ENCODE results near the gene MACROD2. TPM values are rescaled to one million over a fixed set of nuclear protein-coding genes. Genes with fewer than 3 reads are reported as not detected.

Gene MACROD2
- total RNA-seq, 1 donor from 2014 or later = not detected

DNA sequence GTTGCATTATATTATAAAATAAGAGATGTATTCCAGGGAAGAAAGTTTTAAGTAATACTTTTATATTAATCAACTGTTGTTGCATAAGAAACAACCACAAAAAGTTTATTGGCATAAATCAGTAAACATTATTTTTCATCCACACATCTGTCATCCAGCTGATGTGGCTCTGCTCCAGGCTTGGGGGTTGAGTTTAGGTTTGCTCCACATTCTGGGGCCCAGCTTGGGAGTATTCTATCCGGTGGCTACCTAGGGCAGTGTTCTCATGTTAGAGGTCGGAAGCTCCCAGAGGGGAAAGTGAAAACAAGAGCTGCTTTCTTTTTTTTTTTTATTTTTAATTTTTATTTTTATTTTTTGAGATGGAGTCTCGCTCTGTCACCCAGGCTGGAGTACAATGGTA is 1070.5 kb downstream of the MACROD2 start:
- intact Hi-C loops (cut with micrococcal nuclease) = no loop called here

DNA sequence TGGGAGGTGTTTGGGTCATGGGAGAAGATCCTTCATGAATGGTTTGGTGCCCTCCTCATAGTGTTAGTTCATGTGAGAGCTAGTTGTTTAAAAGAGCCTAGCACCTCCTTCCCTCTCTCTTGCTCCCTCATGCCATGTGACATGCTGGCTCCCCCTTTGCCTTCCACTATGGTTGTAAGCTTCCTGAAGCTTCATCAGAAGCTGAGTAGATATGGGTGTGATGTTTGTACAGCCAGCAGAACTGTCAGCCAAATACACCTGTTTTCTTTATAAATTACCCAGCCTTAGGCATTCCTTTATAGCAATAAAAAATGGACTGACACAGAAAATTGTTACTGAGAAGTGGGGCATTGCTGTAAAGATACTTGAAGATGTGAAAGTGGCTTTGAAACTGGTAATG is 1073.2 kb downstream of the MACROD2 start:
- intact Hi-C loops (cut with micrococcal nuclease) = no loop called here

DNA sequence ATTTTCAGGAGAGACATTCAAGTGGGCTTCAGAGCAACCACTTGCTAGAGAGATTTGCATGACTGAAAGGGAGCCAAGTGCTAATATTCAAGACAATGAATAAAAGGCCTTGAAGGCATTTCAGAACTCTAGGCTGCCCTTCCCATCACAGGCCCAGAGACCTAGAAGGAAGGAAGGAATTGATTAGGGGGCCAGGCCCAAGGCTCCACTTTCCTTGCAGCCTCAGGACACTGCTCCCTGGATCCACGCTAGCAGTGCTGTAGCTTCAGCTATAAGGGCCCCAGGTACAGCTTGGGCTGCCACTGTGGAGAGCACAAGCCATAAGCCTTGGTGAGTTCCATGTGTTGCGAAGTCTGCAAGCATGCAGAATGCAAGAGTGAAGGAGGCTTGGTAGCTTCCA is 1074.0 kb downstream of the MACROD2 start:
- intact Hi-C loops (cut with micrococcal nuclease) = no loop called here

DNA sequence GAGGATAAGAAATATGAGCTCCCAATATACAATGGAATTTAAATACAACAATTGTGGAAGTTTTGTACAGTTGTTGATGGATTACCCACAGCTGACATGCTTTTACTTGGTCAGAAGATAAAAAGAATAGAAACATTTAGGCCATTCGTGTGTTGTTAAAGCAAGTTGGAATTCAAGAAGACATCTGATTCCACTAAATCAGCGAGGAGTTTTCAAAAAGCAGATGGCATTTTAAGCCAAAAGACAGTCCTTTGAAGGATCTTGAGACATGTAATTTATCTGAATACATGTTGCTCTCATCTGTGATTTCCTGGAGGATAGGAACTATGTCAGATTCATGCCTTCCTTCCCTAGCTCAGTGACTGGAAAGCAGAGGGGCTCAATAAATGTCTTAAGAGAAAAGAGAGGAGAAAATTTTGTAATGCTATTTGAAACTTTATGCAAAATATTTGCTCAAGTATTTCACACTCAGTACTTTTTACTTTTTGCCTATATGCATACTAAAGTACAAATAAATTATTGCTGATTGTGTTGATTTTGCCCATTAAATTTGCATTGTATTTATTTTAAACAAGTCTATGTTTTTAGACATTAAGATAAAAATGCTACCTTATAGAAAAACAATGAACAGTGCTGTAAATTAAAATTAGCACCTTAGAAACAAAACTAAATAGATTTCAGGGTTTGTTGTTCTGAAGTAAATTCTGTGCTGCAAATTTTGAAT is 1075.9 kb downstream of the MACROD2 start:
- intact Hi-C loops (cut with micrococcal nuclease) = no loop called here

DNA sequence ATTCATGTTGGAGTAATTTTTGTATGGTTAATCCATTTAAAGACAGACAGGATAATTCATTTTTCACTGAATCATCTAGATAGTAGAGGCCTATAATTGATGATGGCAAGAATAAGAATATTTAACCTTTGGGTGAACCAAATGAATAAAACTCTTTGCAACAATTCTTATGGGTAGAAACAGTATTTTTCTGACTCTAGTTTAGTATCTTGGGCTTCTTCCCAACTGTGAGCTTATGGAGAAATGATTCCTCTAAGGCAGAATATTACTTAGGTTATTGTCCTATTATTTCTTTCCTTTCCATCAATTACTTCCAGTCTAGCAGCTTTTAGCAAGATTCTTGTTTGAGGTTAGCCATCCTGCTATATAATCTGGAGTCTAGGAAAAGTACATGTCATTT is 1077.0 kb downstream of the MACROD2 start:
- intact Hi-C loops (cut with micrococcal nuclease) = no loop called here

DNA sequence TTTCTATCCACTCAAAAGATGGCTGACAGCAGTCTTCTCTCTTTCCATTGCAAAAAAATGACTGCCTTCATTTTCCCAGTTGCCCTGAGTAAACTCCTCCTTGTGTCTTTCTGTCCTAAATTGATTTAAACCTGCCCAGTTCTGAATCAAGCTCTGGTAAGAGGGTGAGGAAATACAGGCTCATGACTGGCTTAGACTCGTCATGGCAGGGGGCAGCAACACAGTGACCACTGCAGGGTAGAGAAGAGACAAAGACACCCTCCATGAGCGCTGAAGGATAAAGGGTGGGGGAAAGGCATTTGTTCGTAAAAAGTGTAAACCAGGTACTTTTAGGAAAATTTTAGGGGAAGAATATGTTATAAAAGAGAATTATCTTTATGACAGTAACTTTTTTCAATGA is 1080.3 kb downstream of the MACROD2 start:
- intact Hi-C loops (cut with micrococcal nuclease) = no loop called here

DNA sequence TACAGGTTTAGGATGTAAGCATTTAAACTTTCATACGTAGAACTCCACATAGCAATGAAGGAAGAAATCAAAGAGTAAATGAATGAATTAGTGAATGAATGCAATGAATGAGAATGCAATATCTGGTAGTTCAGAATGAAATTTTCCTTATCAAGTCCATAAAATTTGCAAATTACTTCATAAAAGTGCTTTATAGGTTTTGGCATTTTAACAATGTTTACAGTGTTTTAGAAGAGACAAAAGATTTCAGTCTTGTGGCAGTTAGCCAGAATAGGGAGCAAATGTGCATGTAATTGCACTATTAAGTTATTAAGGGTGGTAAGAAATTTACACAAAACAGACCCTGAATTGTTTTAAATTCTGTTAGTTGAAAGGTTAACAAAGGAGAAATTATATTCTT is 1081.5 kb downstream of the MACROD2 start:
- intact Hi-C loops (cut with micrococcal nuclease) = no loop called here

GRCh38 chr20:15077733-15078250 is 1082.5 kb downstream of the MACROD2 start:
- intact Hi-C loops (cut with micrococcal nuclease) = no loop called here

GRCh38 chr20:15079594-15080340 is 1084.5 kb downstream of the MACROD2 start:
- intact Hi-C loops (cut with micrococcal nuclease) = no loop called here

DNA sequence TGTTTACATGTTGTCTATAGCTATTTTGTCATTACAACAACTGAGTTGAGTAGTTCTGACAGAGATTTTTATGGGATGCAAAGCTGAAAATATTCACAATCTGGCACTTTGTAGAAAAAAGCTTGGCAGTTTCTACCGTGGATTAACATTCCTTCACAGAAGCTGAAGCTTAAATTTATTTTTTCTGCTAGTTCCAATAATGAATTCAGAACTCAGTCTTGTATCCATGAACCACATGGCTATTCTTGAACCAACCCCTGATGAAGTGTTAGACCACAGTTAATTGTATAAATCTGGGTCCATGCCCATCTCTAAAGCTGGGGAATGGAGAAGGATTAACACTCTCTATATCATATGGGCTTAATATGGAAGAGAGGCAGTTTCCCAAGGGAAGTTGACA is 1085.9 kb downstream of the MACROD2 start:
- intact Hi-C loops (cut with micrococcal nuclease) = no loop called here

GRCh38 chr20:15091421-15092037 is 1096.2 kb downstream of the MACROD2 start:
- intact Hi-C loops (cut with micrococcal nuclease) = loop anchor here (10.0 kb wide), 1 partner anchor 77 kb away; no protein-coding TSS in a partner anchor

GRCh38 chr20:15098351-15098750 is 1103.0 kb downstream of the MACROD2 start:
- intact Hi-C loops (cut with micrococcal nuclease) = loop anchor here (10.0 kb wide), 1 partner anchor 84 kb away; no protein-coding TSS in a partner anchor

GRCh38 chr20:15099130-15099529 is 1103.8 kb downstream of the MACROD2 start:
- intact Hi-C loops (cut with micrococcal nuclease) = loop anchor here (10.0 kb wide), 1 partner anchor 84 kb away; no protein-coding TSS in a partner anchor

DNA sequence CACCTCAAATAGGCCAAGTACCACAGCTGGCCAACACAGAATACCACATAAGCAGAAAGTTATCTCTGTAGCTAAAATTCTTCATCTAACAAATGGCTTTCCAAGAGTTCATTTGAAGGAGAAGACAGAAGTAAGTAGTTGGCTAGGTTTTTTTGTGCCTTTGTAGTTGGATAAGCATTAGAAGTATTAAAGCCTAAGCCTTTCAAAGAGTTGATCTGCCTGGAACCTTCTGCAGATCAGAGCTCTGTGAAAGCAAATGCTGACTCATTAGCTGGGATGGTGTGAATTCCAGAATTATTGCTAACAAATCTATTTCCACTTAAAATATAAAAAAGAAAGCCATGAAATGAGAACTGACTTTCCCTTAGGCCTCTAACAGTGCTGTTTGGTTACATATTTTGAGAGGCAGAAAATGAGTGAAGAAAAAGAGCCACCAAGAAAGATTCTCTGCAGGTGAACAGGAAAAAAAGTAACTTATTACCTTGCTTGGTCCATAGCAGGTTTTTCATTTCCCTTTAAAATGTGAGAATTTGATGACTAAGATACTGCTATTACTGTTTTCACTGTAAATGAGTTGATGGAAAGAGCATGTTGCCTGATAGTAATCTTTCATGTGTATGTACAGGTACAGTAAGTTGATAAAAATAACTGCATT is 1105.3 kb downstream of the MACROD2 start:
- intact Hi-C loops (cut with micrococcal nuclease) = no loop called here

DNA sequence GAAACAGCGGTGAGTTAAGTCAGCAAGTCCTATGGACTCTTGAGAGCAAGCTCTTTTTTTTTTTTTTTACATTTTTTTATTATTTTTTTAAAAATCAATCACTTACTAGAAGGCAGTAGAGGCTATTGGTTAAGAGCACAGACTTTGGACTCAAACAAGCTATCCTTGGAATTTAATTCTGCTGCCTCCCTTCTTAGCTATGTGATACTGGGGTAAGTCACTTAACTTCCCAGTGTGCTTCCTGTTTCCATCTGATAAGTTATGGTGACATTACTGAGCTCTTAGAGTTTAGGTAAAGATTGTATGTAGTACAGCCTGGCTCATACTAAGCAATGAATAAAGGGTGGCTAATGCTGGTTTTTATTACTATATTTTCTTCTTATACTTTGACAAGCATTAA is 1112.6 kb downstream of the MACROD2 start:
- intact Hi-C loops (cut with micrococcal nuclease) = no loop called here

DNA sequence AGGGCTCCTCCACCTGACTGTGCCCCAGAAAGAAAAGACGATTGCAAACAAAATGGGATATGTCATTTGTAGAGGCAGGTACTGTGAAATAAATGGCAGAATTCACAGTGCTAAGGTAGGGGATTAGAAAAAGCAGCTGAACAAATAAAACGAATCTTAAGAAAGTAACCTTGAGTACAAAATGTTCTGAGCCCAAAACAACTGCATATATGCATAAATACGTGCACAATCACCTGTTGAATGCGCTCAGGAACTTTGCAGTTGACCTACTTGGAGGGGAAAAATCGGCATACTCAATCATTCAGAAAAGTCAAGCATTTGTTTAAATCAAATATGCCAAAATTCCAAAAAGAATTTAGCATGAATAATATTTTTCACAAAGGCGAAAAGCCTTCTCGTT is 1114.2 kb downstream of the MACROD2 start:
- intact Hi-C loops (cut with micrococcal nuclease) = no loop called here

- intact Hi-C loops (cut with micrococcal nuclease) = no loop called here
These were observed 1116.3 kb downstream of the MACROD2 start for GRCh38 chr20:15111654-15112053.

- intact Hi-C loops (cut with micrococcal nuclease) = no loop called here
These were observed 1117.9 kb downstream of the MACROD2 start for GRCh38 chr20:15113144-15113773.

DNA sequence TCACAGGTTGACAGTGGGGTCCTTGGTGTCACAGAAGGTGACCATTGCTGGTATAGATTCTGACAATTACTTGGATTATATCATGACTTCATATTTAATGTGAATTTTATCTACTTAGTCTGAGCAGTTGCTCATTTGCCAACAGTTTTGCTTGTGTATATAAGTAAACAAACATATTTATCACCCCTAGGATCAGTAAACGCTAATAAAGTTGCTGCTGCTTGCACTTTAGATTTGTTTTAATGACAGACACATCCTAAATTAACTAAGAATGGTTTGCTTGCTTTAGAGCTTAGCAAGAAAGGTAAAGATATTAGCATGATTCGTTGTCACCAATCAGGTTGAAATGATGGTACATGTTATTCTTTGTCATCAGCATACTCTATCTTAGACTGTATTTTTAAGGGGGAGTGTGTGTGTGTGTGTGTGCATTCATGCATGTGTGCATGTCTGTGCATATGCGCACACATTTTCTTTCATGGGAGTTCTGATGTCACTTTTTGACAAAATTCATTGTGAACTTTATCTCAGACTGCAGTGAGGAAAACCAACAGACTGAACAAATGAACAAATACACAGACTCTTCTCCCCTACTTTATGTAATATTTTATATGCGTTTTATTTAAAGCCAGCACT is 1124.7 kb downstream of the MACROD2 start:
- intact Hi-C loops (cut with micrococcal nuclease) = no loop called here

- intact Hi-C loops (cut with micrococcal nuclease) = no loop called here
These were observed 1127.3 kb downstream of the MACROD2 start for GRCh38 chr20:15122613-15123012.

GRCh38 chr20:15131176-15131575 is 1135.9 kb downstream of the MACROD2 start:
- intact Hi-C loops (cut with micrococcal nuclease) = no loop called here

Measured in T-helper 1 cell treated with Interleukin-12 subunit alpha and Interleukin-12 subunit beta and Interleukin-4 antibody, amounts not matched to agents 30 ng/mL and 1 ng/mL, for 36 hours (primary cell).